HG03457 (cell line): ENCODE measurements around the gene RABEP2.
"Not testable (repeated sequence)": the region's sequence is repeated elsewhere in the genome, so short reads cannot be mapped to it uniquely, and the experiment has no call there.

ENCODE experiments used
- ATAC-seq: cut with Tn5 transposase; IDR thresholded peaks from one replicate; pipeline ENCODE4 v1.9.1; 2021; ENCODE audit warnings: moderate number of reproducible peaks; ENCODE audit not compliant: unreplicated experiment

RABEP2 gene

GRCh38 chr16:28933171-28933570 is 8.1 kb upstream of the RABEP2 start:
- ATAC-seq: no peak

GRCh38 chr16:28932339-28933141 is 7.5 kb upstream of the RABEP2 start:
- ATAC-seq: no peak

- ATAC-seq: no peak
These were observed 6.8 kb upstream of the RABEP2 start, which contains the start of gene CD19 for GRCh38 chr16:28931801-28932225. TSS of gene CD19 (plus strand) at chr16:28931971. CDS start at chr16:28932001, 30 bp downstream.

GRCh38 chr16:28930652-28931051 is 5.6 kb upstream of the RABEP2 start:
- no peak for ATAC-seq

GRCh38 chr16:28930203-28930602 is 5.2 kb upstream of the RABEP2 start:
- no peak for ATAC-seq

GRCh38 chr16:28927815-28928214 is 2.8 kb upstream of the RABEP2 start:
- no peak for ATAC-seq

- ATAC-seq: not testable (repeated sequence)
These were observed 1.2 kb upstream of the RABEP2 start for GRCh38 chr16:28926284-28926683.

- ATAC-seq: peak; percentile 9
These were observed 569 bp upstream of the RABEP2 start for GRCh38 chr16:28925386-28926228.

GRCh38 chr16:28924399-28924761 is 658 bp downstream of the RABEP2 start:
- no peak for ATAC-seq

- peak; percentile 47 for ATAC-seq
These were observed 1.2 kb downstream of the RABEP2 start for GRCh38 chr16:28923652-28924398.

GRCh38 chr16:28923231-28923587 is 1.8 kb downstream of the RABEP2 start:
- ATAC-seq: no peak

- no peak for ATAC-seq
These were observed 6.3 kb downstream of the RABEP2 start for GRCh38 chr16:28918698-28919097.

GRCh38 chr16:28917095-28917494 is 7.9 kb downstream of the RABEP2 start:
- ATAC-seq: no peak

- ATAC-seq: no peak
These were observed 9.9 kb downstream of the RABEP2 start for GRCh38 chr16:28915181-28915580.

GRCh38 chr16:28913946-28914724 is 10.9 kb downstream of the RABEP2 start:
- no peak for ATAC-seq

GRCh38 chr16:28912558-28912957 is 12.5 kb downstream of the RABEP2 start:
- no peak for ATAC-seq

GRCh38 chr16:28910086-28911031 is 14.7 kb downstream of the RABEP2 start:
- ATAC-seq: no peak

GRCh38 chr16:28905800-28906372 is 19.2 kb downstream of the RABEP2 start:
- ATAC-seq: no peak

GRCh38 chr16:28905229-28905754 is 19.7 kb downstream of the RABEP2 start:
- ATAC-seq: no peak
